ENCODE measurements around the gene SRGAP1. TPM values are rescaled to one million over a fixed set of nuclear protein-coding genes. Genes with fewer than 3 reads are reported as not detected.

The SRGAP1 gene
- polyA plus RNA-seq, 1 experiment = 24.9 TPM

DNA sequence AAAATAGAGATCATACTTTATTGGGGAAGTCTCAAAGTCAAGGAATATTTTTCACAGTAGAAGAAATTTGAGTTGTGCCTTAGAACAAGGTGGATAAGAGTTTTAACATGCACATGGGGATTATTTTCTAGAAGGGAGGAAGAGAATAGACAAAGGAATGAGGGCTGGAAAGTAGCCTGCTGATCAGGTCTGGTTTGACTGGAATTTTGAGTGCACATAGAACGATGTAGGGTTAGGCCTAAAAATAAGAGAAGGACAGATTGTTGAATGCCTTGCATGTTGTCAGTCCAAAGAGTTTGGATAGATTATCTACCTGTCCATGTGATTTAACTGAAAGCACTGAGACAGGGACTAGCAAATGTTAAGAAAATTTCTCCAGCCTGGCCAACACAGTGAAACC, 87.2 kb downstream of the SRGAP1 start:
- no peaks in the 10 kb centered on the region for H3K9me3 ChIP-seq (ENCODE audit: control insufficient read depth, insufficient read depth, low read length)
- DNase-seq (ENCODE audit: low read depth, low spot score) = no peak
- no peaks in the 10 kb centered on the region for H3K27me3 ChIP-seq (ENCODE audit: control insufficient read depth, insufficient read depth, low read length)
- POLR2A ChIA-PET = no interaction called here
- H3K4me3 ChIP-seq (ENCODE audit: low read depth, low read length) = no peak overlapping the region
- no peak overlapping the region for H3K27ac ChIP-seq (ENCODE audit: low read depth, low read length)
- CTCF ChIA-PET = no interaction called here
- TF ChIP-seq, protein P1, sequence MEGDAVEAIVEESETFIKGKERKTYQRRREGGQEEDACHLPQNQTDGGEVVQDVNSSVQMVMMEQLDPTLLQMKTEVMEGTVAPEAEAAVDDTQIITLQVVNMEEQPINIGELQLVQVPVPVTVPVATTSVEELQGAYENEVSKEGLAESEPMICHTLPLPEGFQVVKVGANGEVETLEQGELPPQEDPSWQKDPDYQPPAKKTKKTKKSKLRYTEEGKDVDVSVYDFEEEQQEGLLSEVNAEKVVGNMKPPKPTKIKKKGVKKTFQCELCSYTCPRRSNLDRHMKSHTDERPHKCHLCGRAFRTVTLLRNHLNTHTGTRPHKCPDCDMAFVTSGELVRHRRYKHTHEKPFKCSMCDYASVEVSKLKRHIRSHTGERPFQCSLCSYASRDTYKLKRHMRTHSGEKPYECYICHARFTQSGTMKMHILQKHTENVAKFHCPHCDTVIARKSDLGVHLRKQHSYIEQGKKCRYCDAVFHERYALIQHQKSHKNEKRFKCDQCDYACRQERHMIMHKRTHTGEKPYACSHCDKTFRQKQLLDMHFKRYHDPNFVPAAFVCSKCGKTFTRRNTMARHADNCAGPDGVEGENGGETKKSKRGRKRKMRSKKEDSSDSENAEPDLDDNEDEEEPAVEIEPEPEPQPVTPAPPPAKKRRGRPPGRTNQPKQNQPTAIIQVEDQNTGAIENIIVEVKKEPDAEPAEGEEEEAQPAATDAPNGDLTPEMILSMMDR (IDR thresholded peaks at IDR 0.05; ENCODE audit: low read depth, low read length) = no peak

DNA sequence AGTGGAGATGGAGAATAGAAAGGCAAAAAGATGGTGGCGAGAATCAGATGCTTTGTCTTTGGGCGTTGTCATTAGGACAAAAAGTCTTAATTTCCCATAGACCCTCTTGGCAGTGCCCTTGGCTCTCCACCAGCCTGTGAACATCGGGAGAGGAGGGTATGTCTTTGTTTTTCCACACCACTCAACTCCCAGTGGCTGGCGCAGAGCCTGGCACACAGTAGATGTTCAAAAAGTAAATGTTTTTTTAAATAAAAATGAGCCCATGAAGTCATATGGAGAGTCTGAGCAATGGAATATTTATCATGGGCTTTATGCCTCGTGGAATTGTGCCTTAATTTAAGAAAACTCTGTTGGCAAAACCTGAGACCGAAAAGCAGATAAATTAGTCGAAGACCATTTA, 90.4 kb downstream of the SRGAP1 start:
- no peaks in the 10 kb centered on the region for H3K9me3 ChIP-seq (ENCODE audit: control insufficient read depth, insufficient read depth, low read length)
- no peaks in the 10 kb centered on the region for H3K27me3 ChIP-seq (ENCODE audit: control insufficient read depth, insufficient read depth, low read length)
- POLR2A ChIA-PET = no interaction called here
- H3K27ac ChIP-seq (ENCODE audit: low read depth, low read length) = no peak overlapping the region
- no peak for DNase-seq (ENCODE audit: low read depth, low spot score)
- CTCF ChIA-PET = no interaction called here
- no peak overlapping the region for H3K4me3 ChIP-seq (ENCODE audit: low read depth, low read length)
- TF ChIP-seq, protein P1 (IDR thresholded peaks at IDR 0.05; ENCODE audit: low read depth, low read length) = no peak

DNA sequence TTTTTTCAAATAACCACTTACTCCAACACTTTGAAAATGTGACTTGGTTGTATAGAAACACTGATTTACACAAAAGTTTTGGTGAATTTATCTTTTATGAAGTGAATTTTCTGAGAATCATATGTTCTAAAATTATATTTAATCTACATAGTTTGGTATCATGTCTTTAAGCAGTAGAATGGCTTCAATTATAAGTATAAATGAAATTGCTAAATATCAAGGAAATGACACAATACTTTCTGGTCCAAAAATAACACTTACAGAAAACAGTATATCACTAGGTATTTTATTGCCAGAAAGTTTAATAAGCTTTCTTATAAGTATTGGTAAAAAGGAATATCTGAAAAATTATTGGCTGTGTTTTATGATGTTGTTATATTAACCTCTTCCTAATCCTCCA, 90.9 kb downstream of the SRGAP1 start:
- ChIA-PET POLR2A (no interaction called here), CTCF (no interaction called here)
- no peak overlapping the region for H3K4me3 ChIP-seq (ENCODE audit: low read depth, low read length)
- H3K9me3 ChIP-seq (ENCODE audit: control insufficient read depth, insufficient read depth, low read length) = no peaks in the 10 kb centered on the region
- TF ChIP-seq, protein P1 (IDR thresholded peaks at IDR 0.05; ENCODE audit: low read depth, low read length) = no peak
- no peak overlapping the region for H3K27ac ChIP-seq (ENCODE audit: low read depth, low read length)
- H3K27me3 ChIP-seq (ENCODE audit: control insufficient read depth, insufficient read depth, low read length) = no peaks in the 10 kb centered on the region
- no peak for DNase-seq (ENCODE audit: low read depth, low spot score)

DNA sequence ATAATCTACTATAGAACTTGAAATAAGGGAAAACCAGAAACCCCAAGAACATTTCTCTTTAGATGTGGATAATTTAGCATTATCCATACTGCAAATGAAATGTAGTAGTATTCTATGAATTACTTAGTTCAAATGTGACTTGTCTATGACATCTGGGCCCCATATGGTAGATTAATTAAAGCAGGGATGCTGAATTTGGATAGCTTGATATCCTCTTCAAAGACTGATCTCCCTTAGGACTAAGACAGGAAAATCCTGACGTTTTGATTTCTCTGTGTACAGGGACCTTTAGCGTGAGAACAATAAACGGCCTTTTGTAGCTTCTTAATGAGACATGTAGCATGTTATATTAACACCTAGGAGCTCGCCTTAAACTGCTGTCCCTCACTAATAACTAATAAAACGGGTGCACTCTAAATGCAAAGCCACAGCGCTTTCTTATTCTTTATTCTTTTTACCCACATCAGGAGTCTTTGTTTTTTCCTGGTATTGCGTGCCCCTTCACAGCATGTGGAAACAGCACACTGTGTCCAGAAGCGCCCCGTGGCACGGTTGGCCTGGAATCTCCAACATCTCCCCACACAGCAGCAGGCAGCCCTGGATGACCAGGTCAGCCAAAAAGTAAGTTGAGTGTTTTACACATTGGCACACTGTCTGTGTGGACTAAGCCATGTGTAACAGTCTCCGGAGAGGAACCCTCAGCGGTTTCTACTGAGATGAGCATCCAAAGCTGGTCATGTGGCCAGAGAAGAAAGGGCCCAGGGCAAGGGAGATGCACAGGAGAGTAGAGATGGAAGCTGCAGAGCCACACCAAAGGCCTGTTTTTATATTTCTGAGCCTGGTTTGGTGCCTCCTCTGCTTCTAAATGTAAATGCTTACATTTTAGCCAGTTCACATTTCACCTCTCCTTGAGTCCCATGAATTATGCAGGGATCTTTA, 93.1 kb downstream of the SRGAP1 start:
- CTCF ChIA-PET = no interaction called here
- Histone ChIP-seq H3K9me3 (ENCODE audit: control insufficient read depth, insufficient read depth, low read length) (no peaks in the 10 kb centered on the region), H3K4me3 (ENCODE audit: low read depth, low read length) (no peak overlapping the region), H3K27me3 (ENCODE audit: control insufficient read depth, insufficient read depth, low read length) (no peaks in the 10 kb centered on the region), H3K27ac (ENCODE audit: low read depth, low read length) (no peak overlapping the region)
- POLR2A ChIA-PET = no interaction called here
- TF ChIP-seq, protein P1 (IDR thresholded peaks at IDR 0.05; ENCODE audit: low read depth, low read length) = no peak
- DNase-seq (ENCODE audit: low read depth, low spot score) = no peak

DNA sequence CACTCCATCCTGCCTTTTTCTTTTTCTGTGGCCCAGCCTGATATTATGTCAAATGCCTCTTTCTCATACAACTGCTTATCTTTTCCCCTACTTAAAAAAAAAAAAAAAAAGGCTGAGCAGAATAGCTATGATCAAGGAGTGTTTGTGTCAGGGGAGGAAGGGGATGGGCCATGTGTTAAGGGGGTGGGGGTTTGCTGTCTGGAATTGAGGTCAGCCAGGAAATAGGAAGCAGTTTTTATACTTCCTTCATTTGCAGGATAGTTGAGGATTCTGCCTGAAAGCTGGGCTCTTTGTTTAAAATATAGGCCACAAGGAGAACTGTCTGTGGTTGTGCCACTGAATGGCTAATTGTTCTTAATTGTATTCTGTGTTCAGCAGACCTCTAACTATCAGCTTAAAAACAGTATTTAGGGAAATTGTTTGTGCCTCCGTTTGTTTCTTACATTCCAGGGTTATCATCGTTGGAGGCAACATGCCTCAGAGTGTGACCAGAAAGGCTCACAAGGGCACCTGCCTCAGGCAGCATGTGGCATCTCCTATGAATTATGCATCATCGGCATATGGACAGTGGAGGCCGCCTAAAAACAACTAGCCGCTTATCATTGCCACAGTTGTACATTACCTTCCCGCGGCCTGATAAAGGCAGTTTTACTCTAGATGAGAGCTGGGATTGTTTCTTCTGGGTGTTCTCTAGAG, 96.0 kb downstream of the SRGAP1 start:
- TF ChIP-seq, protein P1 (IDR thresholded peaks at IDR 0.05; ENCODE audit: low read depth, low read length) = no peak
- H3K4me3 ChIP-seq (ENCODE audit: low read depth, low read length) = no peak overlapping the region
- no peak overlapping the region for H3K27ac ChIP-seq (ENCODE audit: low read depth, low read length)
- DNase-seq (ENCODE audit: low read depth, low spot score) = no peak
- POLR2A ChIA-PET = no interaction called here
- no peaks in the 10 kb centered on the region for H3K9me3 ChIP-seq (ENCODE audit: control insufficient read depth, insufficient read depth, low read length)
- no peaks in the 10 kb centered on the region for H3K27me3 ChIP-seq (ENCODE audit: control insufficient read depth, insufficient read depth, low read length)
- CTCF ChIA-PET = interaction anchor here (1.0 kb wide), 2 partner anchors 9 to 96 kb away, joined by 3 read pairs; partner anchors contain the start of gene SRGAP1

Data from AG04450 (cell line).